Neural crest cell (in vitro differentiated cells): ENCODE measurements around the gene CHD8. TPM values are rescaled to one million over a fixed set of nuclear protein-coding genes. Genes with fewer than 3 reads are reported as not detected.
"Not testable (repeated sequence)": the region's sequence is repeated elsewhere in the genome, so short reads cannot be mapped to it uniquely, and the experiment has no call there.

ENCODE experiments used
- DNase-seq: peaks from one replicate; pipeline ENCODE4 v3.0.0; 2021; ENCODE audit warnings: low read depth, mixed read lengths, low spot score
- H3K27ac Mint-ChIP-seq: one replicate; pipeline ENCODE4 v1.8.0; 2021; ENCODE audit warnings: mild to moderate bottlenecking, mixed read lengths; ENCODE audit not compliant: unreplicated experiment
- H3K27me3 Mint-ChIP-seq: 2 replicates; pipeline ENCODE4 v1.8.0; 2021; ENCODE audit warnings: low read depth, mild to moderate bottlenecking, mixed read lengths
- H3K36me3 Mint-ChIP-seq: 2 replicates; pipeline ENCODE4 v1.8.0; 2021; ENCODE audit warnings: low read depth, mild to moderate bottlenecking, mixed read lengths
- H3K4me1 Mint-ChIP-seq: 2 replicates; pipeline ENCODE4 v1.8.0; 2021; ENCODE audit warnings: mixed read lengths
- H3K4me3 Mint-ChIP-seq: one replicate; pipeline ENCODE4 v1.8.0; 2021; ENCODE audit warnings: mild to moderate bottlenecking, mixed read lengths
- H3K9me3 Mint-ChIP-seq: 2 replicates; pipeline ENCODE4 v1.8.0; 2021; ENCODE audit warnings: mixed read lengths
- CTCF ChIP-seq: fragments of 200-600 bp; sonication (generic); conservative IDR thresholded peaks from 2 replicates; pipeline ENCODE4 v1.5.0; 2021; ENCODE audit warnings: antibody characterized with exemption, mild to moderate bottlenecking
- total RNA-seq: library from RNA; stranded (reverse); gene quantifications from 2 replicates; pipeline ENCODE4 v1.2.1, GENCODE V29; 2021

CHD8 gene
- total RNA-seq, 1 donor from 2014 or later = 137 TPM

DNA sequence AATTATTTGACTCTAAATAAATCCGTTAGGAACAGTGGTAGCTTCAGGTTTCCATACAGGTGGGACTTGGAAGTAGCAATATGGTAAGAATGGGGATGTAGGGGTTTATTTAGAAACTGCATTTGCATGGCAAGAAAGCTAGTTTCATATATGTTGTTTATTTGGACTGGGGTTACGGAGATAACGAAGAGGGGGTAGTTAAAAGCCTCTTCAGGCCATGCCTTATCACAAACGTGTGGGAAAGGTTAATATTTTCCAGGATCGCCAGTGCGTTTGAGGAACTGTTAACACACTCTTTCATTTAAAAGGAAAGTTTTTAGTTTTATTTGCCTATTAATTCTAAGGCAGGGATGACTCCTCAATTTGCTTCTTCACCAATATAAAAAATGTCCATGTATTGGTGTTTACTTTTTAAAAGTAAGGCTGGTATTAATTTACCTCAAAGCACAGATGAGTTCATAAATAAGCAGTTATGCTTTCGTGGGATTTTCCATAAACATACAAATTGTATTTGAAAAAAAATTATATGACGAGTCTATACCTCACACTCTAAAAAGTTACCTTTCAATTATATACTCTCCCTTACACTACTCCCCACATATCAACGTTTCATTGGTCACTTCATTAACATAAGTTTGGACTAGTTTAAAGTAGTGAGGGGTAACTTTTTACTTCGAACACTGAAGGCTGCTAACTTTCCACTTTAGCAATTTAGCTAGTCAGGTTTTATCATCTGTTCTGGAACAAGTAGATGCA lies 20.0 kb upstream of the CHD8 start:
- no peak for DNase-seq
- TF ChIP-seq CTCF = no peak
- Mint-ChIP-seq H3K27me3 (no peaks in the 10 kb centered on the region), H3K9me3 (no peaks in the 10 kb centered on the region), H3K27ac (peak overlapping the region; percentile 67), H3K4me1 (peaks cover 29% of the 10 kb centered on the region), H3K4me3 (peak overlapping the region; percentile 98), H3K36me3 (peaks cover 2% of the 10 kb centered on the region)

- H3K36me3 Mint-ChIP-seq = no peaks in the 10 kb centered on the region
- no peaks in the 10 kb centered on the region for H3K9me3 Mint-ChIP-seq
- no peaks in the 10 kb centered on the region for H3K27me3 Mint-ChIP-seq
- DNase-seq = no peak
- H3K4me3 Mint-ChIP-seq = no peak overlapping the region
- no peak overlapping the region for H3K27ac Mint-ChIP-seq
- H3K4me1 Mint-ChIP-seq = no peaks in the 10 kb centered on the region
- TF ChIP-seq CTCF = no peak
Measured at GRCh38 chr14:21467616-21468015, 11.7 kb upstream of the CHD8 start.

- Mint-ChIP-seq H3K36me3 (peaks cover 7% of the 10 kb centered on the region), H3K9me3 (no peaks in the 10 kb centered on the region), H3K4me1 (peaks cover 31% of the 10 kb centered on the region), H3K27me3 (no peaks in the 10 kb centered on the region), H3K27ac (peak overlapping the region; percentile 98), H3K4me3 (peak overlapping the region; percentile 99)
- no peak for TF ChIP-seq CTCF
- DNase-seq = no peak
Measured at GRCh38 chr14:21455592-21455911, 371 bp downstream of the CHD8 start.

GRCh38 chr14:21454843-21455544 lies 929 bp downstream of the CHD8 start:
- no peak for TF ChIP-seq CTCF
- peak overlapping the region; percentile 95 for H3K27ac Mint-ChIP-seq
- no peak for DNase-seq
- H3K9me3 Mint-ChIP-seq = no peaks in the 10 kb centered on the region
- H3K27me3 Mint-ChIP-seq = no peaks in the 10 kb centered on the region
- H3K36me3 Mint-ChIP-seq = peaks cover 7% of the 10 kb centered on the region
- H3K4me1 Mint-ChIP-seq = peaks cover 34% of the 10 kb centered on the region
- H3K4me3 Mint-ChIP-seq = peak overlapping the region; percentile 99

GRCh38 chr14:21449899-21450216 lies 6.1 kb downstream of the CHD8 start:
- H3K4me3 Mint-ChIP-seq = peak overlapping the region; percentile 24
- H3K27me3 Mint-ChIP-seq = no peaks in the 10 kb centered on the region
- DNase-seq = no peak
- no peak overlapping the region for H3K27ac Mint-ChIP-seq
- no peak for TF ChIP-seq CTCF
- peaks cover 26% of the 10 kb centered on the region for H3K4me1 Mint-ChIP-seq
- H3K36me3 Mint-ChIP-seq = peaks cover 3% of the 10 kb centered on the region
- H3K9me3 Mint-ChIP-seq = no peaks in the 10 kb centered on the region

DNA sequence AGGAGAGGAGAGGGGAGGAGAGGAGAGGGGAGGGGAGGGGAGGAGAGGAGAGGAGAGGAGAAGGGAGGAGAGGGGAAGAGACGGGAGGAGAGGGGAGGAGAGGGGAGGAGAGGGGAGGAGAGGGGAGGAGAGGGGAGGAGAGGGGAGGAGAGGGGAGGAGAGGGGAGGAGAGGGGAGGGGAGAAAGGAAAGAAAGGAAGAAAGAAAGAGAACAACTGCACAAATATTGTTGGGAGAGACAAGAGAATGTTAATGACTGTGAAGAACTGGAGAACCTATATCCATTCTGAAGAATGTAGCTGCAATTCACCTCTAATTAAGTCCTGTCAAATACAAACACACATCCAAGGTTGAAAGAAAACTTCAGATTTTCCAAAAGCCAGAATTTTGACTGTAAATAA lies 13.3 kb downstream of the CHD8 start:
- not testable (repeated sequence) for H3K36me3 Mint-ChIP-seq, H3K4me3 Mint-ChIP-seq, H3K27me3 Mint-ChIP-seq, H3K9me3 Mint-ChIP-seq, H3K27ac Mint-ChIP-seq, DNase-seq
- H3K4me1 Mint-ChIP-seq = peaks cover 18% of the 10 kb centered on the region
